ENCODE measurements around the gene GRAMD1B.

The GRAMD1B gene

DNA sequence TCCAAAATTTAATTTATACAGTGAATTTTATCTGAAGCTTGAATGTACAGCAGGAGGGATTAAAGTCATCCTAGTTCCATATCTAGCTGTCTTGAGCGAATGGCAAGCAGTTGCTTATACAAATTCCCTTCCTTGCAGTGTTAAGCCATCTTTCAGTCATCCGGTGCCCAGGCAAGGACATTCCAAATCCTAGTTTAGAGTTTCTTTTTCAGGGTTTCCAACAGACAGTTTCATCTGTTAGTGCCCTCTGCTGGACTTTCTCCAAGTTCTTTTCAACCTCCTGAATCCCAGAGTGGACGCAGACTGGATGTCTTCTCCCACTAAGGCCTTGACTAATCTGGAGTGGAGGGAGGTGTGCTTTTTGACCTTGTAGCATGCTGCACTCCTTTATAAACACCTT, 45.4 kb downstream of the GRAMD1B start:
- DNase-seq (ENCODE audit: low read depth), result no peak

DNA sequence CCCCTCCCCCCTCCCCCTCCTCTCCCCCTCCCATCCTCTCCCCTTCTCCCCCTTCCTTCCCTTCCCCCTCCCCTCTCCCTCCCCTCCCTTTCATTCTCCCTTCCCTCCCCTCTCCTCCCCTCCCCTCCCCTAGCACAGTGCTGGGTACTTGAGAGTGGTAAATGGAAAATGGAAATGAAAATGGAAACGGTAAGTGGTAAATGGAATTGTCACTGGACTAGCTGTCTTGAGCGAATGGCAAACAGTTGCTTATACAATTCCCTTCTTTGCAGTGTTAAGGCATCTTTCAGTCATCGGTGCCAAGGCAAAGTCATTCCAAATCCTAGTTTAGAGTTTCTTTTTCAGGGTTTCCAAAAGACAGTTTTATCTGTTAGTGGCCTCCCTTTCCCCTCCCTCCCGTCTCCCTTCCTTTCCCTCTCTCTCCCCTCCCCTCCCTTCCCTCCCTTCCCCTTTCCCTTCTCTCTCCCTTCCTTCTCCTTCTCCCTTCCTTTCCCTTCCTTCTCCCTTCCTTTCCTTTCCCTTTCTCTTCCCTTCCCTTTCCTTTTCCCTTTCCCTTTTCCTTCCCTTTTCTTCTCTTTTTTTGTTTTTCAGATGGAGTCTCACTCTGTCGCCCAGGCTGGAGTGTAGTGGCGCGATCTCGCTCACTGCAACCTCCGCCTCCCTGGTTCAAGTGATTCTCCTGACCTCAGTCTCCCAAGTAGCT, 47.3 kb downstream of the GRAMD1B start:
- DNase-seq (ENCODE audit: low read depth), result no peak

DNA sequence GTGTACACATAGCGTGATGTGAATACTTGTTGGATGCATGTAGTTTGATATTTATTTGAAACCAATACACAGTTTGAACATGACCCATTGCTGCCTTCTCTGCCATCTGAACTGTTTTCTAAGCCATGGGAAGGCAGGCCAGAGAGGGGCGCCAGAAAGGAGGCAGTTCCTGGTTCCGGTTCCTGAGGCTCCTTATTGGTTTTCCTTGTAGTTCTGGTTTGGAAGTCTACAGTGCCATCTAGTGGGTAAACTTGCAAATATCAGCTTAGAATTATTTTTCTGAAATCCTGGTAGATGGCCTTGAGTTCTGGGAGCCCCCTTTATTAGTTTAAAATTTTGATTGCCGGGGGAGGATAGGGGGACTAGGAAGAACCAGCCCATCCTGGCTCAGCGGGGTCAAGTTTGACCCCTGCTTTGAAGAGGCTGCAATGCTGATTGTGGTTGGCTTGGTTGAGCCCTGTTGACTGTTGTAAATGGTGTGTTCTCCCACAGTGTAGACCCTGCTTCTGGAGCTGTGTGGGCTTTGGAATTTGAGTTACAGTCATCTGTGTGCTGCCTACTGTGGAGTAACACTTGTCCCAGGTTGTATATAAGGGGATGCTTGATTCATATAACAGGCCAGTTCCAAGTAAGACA, 48.4 kb downstream of the GRAMD1B start:
- no peak for DNase-seq (ENCODE audit: low read depth)

DNA sequence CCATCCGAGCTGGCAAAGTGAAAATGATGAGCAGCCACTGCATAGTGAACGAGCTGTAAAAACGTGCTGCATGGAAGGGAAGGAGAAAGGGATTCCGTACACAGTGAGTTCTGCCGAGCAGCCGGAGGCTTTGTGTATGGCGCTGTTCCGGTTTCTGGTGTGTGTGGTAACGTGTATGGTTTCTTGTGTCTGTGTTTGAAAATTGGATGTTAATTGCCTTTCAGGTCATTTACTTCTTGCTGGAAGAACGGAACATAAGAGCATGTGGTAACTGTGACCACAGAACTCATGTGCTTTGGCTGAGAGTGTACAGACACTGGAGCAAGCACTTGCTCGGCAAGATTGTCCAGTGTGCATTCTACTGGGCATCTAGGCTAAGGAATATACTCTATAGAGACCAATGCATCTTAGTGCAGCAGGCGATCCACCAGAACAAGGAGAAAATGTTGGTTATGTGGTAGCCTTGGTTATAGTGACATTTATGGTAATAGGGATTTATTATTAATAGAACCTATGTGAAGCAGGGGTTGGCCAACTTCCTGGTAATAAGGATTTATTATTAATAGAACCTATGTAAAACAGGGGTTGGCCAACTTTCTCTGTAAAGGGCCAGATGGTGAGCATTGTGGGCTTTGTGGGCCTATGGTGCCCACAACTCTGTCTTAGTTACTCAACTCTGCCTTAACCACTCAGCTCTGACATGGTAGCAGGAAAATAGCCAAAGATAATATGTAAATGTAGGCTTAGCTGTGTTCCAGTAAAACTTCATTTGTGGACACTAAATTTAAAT, 49.2 kb downstream of the GRAMD1B start:
- no peak for DNase-seq (ENCODE audit: low read depth)

DNA sequence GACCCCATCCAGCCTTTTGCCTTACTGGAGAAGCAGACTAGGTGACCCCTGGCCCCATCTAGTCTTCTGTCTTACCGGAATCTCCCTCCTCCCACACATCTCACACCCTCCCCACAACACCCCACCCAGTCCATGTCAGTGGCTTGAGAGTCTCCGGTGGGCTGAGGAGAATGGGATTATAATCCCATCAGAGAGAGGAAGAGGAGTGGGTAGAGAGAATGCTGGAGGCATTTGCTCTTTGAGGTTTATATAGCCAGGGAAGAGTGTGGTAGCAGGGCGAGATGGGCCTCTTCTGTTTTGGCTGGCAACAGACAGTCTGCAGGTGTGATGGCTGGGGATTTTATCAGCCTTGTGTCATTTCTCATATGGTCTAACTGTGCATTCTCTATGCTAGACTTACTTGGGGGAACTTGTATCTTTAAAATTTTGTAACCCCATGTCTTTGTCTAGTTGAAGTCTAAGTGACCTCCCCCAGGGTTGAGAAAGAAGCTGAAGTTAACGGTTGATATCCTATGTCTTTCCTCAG, 50.3 kb downstream of the GRAMD1B start:
- DNase-seq (ENCODE audit: low read depth), result no peak

DNA sequence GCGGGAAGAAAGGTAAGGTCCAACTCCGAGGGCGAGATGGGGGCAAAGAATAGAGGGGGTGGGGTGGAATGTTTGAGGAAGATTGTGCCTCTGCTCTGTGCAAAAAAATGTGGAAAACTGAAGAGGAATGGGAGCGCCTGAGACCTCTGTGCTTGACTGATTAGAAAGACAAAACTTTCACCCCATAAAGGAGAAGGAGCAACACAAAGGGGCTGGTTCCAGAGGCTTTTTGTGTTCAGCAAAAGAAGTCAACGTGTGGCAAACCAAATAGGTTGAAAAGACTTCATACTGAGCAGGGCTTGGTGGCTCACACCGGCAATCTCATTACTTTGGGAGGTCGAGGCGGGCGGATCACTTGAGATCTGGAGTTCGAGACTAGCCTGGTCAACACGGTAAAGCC, 50.8 kb downstream of the GRAMD1B start:
- DNase-seq (ENCODE audit: low read depth), result no peak

DNA sequence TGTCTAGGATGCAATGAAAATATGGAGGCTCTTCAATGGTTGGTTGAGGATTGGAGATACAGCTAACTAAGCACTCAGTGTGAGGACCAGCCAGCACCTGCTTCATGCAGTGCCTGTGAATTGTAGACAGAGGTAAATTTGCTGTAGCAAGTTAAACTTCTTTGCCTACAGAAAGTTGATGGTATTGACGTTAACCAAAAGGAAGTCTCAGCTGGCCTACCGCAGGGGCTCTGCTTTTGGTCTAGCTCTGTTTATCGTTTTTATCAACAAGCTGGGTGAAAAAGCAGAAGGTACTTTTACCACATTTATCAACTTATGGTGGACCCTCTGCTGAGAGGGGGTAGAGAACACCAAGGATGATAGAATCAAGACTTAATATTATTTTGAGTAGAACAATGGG, 51.6 kb downstream of the GRAMD1B start:
- DNase-seq (ENCODE audit: low read depth), result no peak

DNA sequence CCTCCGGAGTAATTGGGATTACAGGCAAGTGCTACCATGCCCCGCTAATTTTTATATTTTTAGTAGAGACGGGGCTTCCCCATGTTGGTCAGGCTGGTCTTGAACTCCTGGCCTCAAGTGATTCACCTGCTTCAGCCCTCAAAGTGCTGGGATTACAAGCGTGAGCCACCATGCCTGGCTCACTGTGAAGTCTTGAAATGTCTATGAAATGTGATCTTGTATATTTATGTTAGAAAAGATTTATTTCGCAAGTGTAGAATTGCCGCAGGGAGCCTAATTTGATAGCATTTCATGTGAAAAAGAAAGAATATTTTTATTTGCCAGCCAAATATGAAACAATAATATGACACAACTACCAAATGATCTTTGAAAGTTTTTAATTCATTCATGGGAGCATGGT, 52.1 kb downstream of the GRAMD1B start:
- no peak for DNase-seq (ENCODE audit: low read depth)

DNA sequence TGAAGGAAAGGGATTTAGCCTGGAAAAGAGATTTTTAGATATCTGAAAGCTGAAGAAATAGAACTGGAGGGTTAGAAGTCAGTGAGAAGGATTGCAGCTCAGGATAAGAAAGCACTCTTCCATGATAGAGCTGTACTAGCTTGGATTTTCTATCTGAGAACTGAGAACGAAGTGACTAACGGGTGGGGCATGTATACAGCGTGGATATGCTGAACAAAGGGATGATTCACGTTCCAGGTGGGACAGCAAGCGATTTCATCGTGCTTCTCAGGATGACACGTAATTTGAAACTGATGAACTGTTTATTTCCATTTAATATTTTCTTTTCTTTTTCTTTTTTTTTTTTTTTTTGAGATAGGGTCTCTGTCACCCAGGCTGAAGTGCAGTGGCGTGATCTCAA, 53.0 kb downstream of the GRAMD1B start:
- DNase-seq (ENCODE audit: low read depth), result no peak

DNA sequence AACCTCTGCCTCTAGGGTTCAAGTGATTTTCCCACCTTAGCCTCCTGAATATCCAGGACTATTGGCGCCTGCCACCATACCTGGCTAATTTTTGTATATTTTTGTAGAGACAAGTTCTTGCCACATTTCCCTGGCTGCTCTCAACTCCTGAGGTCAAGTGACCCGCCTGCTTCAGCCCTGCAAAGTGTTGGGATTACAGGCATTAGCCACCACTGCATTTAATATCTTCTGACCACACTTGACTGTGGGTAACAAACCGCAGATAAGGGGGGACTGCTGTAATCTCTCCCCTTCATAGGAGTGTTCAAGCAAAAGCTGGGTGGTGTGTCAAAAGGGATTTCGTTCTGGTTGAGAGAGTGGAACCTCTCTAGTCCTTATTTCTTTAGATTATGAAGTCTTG, 53.4 kb downstream of the GRAMD1B start:
- no peak for DNase-seq (ENCODE audit: low read depth)

DNA sequence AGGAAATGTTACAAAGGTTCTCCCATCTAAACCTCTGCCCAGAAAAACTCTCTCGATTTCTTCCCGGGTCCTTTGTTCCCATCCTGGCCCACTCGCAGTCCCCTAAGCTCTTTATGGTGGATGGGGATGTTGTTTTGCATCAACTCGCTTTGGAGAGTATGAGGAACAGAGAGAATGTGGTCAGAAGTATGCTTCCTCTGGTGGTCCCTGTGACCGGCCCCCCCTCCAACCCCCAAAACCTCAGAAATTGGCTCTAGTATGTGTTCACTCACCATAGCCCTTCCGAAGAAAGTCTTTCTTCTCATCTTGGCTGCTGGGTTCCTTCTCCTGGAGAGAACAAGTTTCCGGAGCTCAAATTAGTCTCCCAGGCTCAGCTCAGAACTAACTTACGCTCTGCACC, 54.4 kb downstream of the GRAMD1B start:
- DNase-seq (ENCODE audit: low read depth), result no peak

DNA sequence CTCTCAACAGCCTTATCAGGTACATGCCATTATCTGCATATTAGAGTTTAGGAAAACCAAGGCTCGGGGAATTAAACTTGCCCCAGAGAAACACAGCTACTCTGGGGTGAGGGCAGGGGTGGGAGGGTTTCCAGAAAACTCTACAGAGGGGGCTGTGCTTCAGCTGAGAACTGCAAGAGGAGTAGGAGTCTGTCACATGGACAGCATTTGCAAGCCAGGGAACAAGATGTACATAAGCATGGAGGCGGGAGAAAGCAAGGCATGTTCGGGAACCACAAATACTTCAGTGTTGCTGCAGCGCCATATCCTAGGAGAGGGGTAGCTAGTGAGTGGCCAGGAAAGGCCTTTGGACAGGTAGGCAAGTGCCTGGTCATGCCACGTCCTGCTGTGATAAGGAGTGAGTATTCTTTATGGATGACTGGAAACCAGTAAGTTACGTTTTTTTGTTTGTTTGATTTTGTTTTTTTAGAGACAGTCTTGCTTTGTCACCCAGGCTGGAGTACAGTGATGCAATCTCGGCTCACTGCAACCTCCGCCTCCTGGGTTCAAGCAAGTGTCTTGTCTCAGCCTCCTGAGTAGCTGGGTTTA, 57.2 kb downstream of the GRAMD1B start:
- DNase-seq (ENCODE audit: low read depth), result no peak

DNA sequence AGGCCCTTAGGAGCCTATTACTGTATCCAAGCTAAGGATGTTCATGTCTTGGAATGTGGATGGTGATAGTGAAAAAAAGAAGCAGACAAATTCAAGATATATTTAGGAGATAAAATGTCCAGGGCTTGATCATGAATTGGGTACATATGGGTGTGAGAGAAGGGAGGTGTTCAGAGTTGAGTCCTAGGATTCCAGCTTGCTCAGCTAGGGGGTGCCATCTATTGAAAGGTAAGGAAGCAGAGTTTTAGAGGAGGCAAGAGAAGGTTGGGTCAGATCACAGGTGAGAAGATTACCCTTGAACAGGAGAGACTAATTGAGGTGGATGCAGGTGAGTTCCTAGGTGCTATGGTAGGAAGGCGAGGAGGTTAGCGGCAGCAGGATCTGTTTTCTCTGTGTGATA, 60.5 kb downstream of the GRAMD1B start:
- DNase-seq (ENCODE audit: low read depth), result no peak

DNA sequence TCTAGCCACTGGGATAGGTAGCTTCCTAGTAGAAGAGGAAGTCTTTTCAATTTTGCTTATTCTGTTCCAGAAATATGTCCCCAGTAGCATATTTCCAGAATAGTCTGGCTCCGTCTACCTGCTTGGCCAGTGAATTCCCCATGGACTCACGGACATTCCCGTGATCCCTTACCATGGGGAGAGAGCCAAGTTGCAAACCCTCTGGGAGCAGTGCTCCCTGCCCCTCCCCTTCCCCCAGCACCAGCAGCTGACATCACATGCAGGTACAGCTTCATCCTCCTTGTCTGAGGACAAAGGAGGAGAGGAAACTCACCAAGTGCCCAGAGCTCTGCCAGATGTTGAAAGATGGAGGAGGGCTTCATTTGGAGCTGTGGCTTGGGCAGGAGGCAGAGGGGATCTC, 61.2 kb downstream of the GRAMD1B start:
- DNase-seq (ENCODE audit: low read depth), result no peak

DNA sequence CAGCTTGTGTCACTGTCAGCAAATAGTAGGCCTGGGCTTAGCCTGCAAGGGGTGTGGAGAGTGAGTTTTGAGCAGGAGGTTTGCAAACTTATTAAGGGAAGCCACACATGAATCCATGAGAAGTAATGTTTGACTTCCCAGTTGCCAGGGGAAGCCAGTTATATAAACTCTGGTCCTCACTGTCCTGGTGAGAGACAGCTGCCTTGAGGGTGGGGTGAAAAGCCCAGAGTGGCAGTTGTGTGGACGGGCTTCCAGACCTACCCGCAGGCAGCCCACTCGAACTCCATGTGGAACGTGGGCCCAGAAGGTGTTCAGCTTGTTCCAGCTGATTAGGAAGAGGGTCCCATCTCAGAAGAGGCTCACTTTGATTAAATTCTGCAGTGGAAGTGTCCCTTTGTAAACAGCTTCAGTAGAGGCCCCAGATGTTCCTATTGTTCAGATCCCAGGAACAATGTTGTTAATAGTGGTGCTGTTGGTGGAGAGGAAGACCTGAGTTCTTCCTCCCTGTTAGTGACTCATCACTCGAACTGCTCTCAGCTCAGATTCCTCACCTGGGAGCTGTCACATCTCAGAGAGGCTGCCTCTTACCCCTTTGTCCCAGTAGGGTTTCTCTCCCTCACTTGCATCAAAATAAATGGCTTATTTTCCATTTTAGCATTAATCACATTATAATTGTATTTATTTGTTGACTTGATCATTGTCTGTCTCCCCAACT, 63.4 kb downstream of the GRAMD1B start:
- no peak for DNase-seq (ENCODE audit: low read depth)

DNA sequence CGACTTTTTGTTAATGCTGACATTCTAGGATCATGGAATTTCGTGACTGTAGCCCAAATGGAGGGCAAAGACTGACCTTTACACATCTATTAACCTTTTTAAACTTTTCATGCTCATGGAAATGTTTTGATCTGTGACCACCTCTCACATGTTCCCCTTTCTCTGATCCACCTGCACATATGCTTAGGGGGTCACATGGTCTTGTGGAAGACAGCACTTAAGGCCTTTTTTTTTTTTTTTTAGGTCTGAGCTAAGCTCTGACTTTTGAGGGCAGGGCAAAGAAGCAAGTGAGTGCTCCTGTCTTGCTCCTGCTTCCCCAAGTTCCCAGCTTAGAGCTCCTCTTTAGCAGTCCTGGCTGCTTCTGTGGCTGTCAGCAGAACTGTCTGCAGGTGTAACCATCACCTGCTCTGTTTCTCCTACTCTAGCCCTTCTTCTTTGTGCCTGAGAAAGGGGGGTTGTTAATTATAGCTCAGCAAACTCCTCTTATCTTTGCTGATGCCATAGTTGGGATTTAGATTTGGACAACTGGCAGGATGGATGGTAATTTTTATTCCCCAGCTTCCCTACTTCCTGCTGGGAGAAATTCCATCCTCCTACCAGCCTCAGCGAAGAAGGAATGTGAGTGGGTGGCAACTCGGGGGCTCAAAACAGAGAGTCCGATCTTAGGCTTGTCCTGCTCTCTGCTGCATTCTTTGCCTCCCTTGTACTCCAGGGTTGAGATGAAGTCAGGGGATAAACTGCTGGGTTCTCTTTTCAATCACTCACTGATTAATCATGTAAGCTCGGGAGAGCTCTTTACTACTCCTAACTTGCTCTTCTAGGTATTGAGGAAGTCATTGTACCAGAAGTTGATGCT, 64.4 kb downstream of the GRAMD1B start:
- no peak for DNase-seq (ENCODE audit: low read depth)

DNA sequence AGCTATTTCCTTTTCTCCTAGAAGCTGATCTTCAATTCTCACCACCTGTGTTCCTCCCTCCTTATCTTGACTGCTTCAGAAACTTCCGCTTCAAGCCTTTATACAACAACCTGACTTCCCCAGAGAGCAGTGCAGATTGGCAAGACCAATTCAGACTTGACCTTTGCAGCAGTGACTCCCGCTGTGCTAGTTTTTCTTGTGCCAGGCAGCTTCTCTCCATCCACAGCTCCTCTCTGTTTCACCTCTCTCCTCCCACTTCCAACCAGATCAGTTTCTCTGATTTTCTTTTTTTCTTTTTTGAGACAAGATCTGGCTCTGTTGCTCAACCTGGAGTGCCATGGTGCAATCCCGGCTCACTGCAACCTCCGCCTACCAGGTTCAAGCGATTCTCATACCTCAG, 74.3 kb downstream of the GRAMD1B start:
- DNase-seq (ENCODE audit: low read depth), result no peak

DNA sequence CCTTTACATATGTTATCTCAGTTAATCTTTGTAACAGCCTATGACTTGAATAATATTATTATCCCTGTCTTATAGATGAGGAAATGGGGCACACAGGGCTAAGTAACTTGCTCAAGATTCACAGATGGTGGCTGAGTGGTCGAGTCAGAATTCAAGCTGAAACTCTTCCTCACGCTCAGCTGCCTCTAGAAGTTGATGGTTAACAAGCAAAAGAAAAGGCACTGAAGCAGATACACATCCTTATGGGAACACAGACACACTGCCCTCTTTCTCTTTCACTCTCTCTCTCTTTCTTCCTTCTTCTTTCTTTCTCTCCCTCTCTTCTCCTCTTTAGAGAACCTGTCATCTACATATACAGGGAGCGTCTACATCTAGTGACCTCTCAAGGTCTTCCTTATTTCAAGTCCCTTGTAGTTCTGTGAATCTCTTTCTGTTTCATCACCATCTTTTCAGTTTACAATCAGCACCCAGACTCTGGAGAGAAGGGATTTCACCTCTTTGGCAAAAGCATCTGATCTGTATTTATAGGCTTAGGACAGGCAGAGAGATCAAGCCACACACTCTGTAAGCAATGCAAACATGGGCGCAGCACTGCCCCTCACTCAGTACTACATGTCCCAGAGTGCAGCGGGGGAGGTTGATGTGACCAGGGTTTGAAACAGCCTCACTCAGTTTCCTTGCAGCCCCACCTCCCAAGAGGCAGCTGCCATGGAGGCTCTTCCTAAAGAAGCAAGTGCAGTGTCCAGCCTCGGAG, 75.7 kb downstream of the GRAMD1B start:
- DNase-seq (ENCODE audit: low read depth), result no peak

DNA sequence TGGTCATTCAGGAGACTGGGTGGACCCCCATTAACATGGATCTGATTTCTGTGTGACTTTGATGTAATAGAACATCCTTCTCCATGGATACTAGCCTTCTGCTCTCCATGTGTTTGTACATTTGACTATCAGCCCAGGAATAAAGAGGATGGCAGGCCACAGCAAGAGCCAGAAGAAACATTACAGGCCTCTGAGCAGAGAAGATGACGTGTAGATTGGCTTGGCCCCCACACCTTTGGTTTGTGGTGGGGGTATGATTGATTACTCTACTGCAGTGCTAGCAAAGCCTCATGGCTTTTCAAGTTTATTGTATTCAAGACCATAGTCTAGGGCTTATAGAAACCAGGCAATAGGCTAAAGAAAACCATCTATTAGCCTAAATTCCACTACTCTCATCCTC, 77.0 kb downstream of the GRAMD1B start:
- DNase-seq (ENCODE audit: low read depth), result no peak

Data from activated T-helper 1 cell treated with Interleukin-2 at 50 U/mL for 16 hours (primary cell).